SU-DHL-6 (cell line): ENCODE data around the gene ZFP1.

ENCODE experiments used
- H2AFZ ChIP-seq: fragments of 200-600 bp; sonication (generic); 2 replicates; pipeline ENCODE4 v1.6.1; 2014; ENCODE audit warnings: low read depth, mild to moderate bottlenecking, moderate library complexity, mixed read lengths, antibody characterized with exemption, low read length; ENCODE audit not compliant: severe bottlenecking
- H3F3A ChIP-seq: fragments of 200-600 bp; shearing (Covaris generic); 2 replicates; pipeline ENCODE4 v1.6.0; 2016; ENCODE audit warnings: antibody characterized with exemption, mild to moderate bottlenecking; ENCODE audit not compliant: insufficient read depth
- H3K27ac ChIP-seq: fragments of 200-600 bp; sonication (generic); 2 replicates; pipeline ENCODE4 v1.5.1; 2016; ENCODE audit warnings: low read depth, mild to moderate bottlenecking, low read length, moderate library complexity, mixed read lengths
- H3K27me3 ChIP-seq: fragments of 200-600 bp; sonication (generic), shearing (Covaris generic); 2 replicates; pipeline ENCODE4 v1.6.0; 2014; ENCODE audit warnings: mild to moderate bottlenecking, low read length
- H3K36me3 ChIP-seq: fragments of 200-600 bp; sonication (generic); 2 replicates; pipeline ENCODE4 v1.6.1; 2014; ENCODE audit warnings: mild to moderate bottlenecking, low read length, mixed read lengths
- H3K4me2 ChIP-seq: fragments of 300-600, 200-600 bp; shearing (Covaris generic), sonication (generic); 2 replicates; pipeline ENCODE4 v1.6.0; 2014; ENCODE audit warnings: low read length, low read depth, mild to moderate bottlenecking; ENCODE audit not compliant: poor library complexity, severe bottlenecking
- H3K4me3 ChIP-seq: fragments of 200-600 bp; sonication (generic); 2 replicates; pipeline ENCODE4 v1.5.1; 2014; ENCODE audit warnings: antibody characterized with exemption, low read length, mild to moderate bottlenecking, mixed read lengths; ENCODE audit not compliant: insufficient read depth, poor library complexity, severe bottlenecking
- H3K79me2 ChIP-seq: fragments of 200-600 bp; sonication (generic); 2 replicates; pipeline ENCODE4 v1.6.1; 2014; ENCODE audit warnings: mild to moderate bottlenecking, low read length, moderate library complexity; ENCODE audit not compliant: insufficient read depth
- H3K9ac ChIP-seq: fragments of 200-600 bp; sonication (generic); 2 replicates; pipeline ENCODE4 v1.7.0; 2014; ENCODE audit warnings: mild to moderate bottlenecking, low read length
- H3K9me2 ChIP-seq: fragments of 200-600 bp; sonication (generic); replicated peaks from 2 replicates; pipeline ENCODE4 v1.6.1; 2014; ENCODE audit warnings: low read length; ENCODE audit not compliant: insufficient read depth
- H3K9me3 ChIP-seq: fragments of 200-600 bp; sonication (generic); 2 replicates; pipeline ENCODE4 v1.6.1; 2014; ENCODE audit warnings: low read length, mixed read lengths; ENCODE audit not compliant: insufficient read depth
- H4K20me1 ChIP-seq: fragments of 200-600 bp; sonication (generic); 2 replicates; pipeline ENCODE4 v1.6.1; 2014; ENCODE audit warnings: low read depth, mild to moderate bottlenecking, antibody characterized with exemption, low read length, moderate library complexity, mixed read lengths
- EZH2phosphoT487 ChIP-seq: fragments of 200-600 bp; sonication (generic), shearing (Covaris generic); conservative IDR thresholded peaks from 2 replicates; pipeline ENCODE4 v1.6.1; 2018; ENCODE audit warnings: mild to moderate bottlenecking, antibody characterized with exemption, low read length, moderate library complexity, mixed read lengths
- TF ChIP-seq, protein P1 (sequence below): fragments of 200-600 bp; sonication (generic); IDR thresholded peaks from one replicate; pipeline ENCODE4 v1.5.1; 2017; ENCODE audit warnings: antibody characterized with exemption, mild to moderate bottlenecking, low read length, moderate library complexity; ENCODE audit not compliant: insufficient read depth, poor library complexity, severe bottlenecking

ZFP1 gene

GRCh38 chr16:75160386-75160785 lies 12.1 kb downstream of the ZFP1 start:
- H3K9ac ChIP-seq = no peak overlapping the region
- H3K36me3 ChIP-seq = peaks cover 21% of the 10 kb centered on the region
- no peak overlapping the region for H3K4me2 ChIP-seq
- no peak overlapping the region for H2AFZ ChIP-seq
- H4K20me1 ChIP-seq = no peaks in the 10 kb centered on the region
- H3K9me2 ChIP-seq = no peaks in the 10 kb centered on the region
- no peaks in the 10 kb centered on the region for H3K9me3 ChIP-seq
- H3K4me3 ChIP-seq = no peak overlapping the region
- H3K27ac ChIP-seq = peak overlapping the region; percentile 44
- no peak for TF ChIP-seq EZH2phosphoT487
- TF ChIP-seq, protein P1, sequence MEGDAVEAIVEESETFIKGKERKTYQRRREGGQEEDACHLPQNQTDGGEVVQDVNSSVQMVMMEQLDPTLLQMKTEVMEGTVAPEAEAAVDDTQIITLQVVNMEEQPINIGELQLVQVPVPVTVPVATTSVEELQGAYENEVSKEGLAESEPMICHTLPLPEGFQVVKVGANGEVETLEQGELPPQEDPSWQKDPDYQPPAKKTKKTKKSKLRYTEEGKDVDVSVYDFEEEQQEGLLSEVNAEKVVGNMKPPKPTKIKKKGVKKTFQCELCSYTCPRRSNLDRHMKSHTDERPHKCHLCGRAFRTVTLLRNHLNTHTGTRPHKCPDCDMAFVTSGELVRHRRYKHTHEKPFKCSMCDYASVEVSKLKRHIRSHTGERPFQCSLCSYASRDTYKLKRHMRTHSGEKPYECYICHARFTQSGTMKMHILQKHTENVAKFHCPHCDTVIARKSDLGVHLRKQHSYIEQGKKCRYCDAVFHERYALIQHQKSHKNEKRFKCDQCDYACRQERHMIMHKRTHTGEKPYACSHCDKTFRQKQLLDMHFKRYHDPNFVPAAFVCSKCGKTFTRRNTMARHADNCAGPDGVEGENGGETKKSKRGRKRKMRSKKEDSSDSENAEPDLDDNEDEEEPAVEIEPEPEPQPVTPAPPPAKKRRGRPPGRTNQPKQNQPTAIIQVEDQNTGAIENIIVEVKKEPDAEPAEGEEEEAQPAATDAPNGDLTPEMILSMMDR = no peak
- no peaks in the 10 kb centered on the region for H3K27me3 ChIP-seq
- peaks cover 57% of the 10 kb centered on the region for H3K79me2 ChIP-seq
- no peaks in the 10 kb centered on the region for H3F3A ChIP-seq

- Histone ChIP-seq H3K9ac (no peak overlapping the region), H2AFZ (no peak overlapping the region), H3K36me3 (peaks cover 71% of the 10 kb centered on the region), H4K20me1 (no peaks in the 10 kb centered on the region), H3K4me3 (no peak overlapping the region), H3K4me2 (no peak overlapping the region), H3K79me2 (peaks cover 9% of the 10 kb centered on the region; the same call in 1 of the 2 replicates), H3F3A (no peaks in the 10 kb centered on the region), H3K27ac (no peak overlapping the region), H3K9me2 (no peaks in the 10 kb centered on the region), H3K9me3 (peaks cover 49% of the 10 kb centered on the region), H3K27me3 (no peaks in the 10 kb centered on the region)
- no peak for TF ChIP-seq EZH2phosphoT487
- TF ChIP-seq, protein P1 = no peak
Observed at GRCh38 chr16:75169899-75170405, 21.6 kb downstream of the ZFP1 start.

GRCh38 chr16:75172578-75172977 lies 24.3 kb downstream of the ZFP1 start:
- no peak overlapping the region for H3K9ac ChIP-seq
- no peaks in the 10 kb centered on the region for H3K27me3 ChIP-seq
- no peak overlapping the region for H2AFZ ChIP-seq
- H3K4me3 ChIP-seq = no peak overlapping the region
- H3K9me3 ChIP-seq = peaks cover 43% of the 10 kb centered on the region
- TF ChIP-seq EZH2phosphoT487 = no peak
- TF ChIP-seq, protein P1 = no peak
- no peaks in the 10 kb centered on the region for H4K20me1 ChIP-seq
- H3F3A ChIP-seq = no peaks in the 10 kb centered on the region
- H3K27ac ChIP-seq = no peak overlapping the region
- H3K36me3 ChIP-seq = peaks cover 46% of the 10 kb centered on the region
- no peaks in the 10 kb centered on the region for H3K9me2 ChIP-seq
- no peaks in the 10 kb centered on the region for H3K79me2 ChIP-seq
- H3K4me2 ChIP-seq = no peak overlapping the region
